ENCODE data around the gene HTR4. TPM values are rescaled to one million over a fixed set of nuclear protein-coding genes. Genes with fewer than 3 reads are reported as not detected.

The HTR4 gene
- total RNA-seq, 1 donor from 2014 or later = 0.43 TPM

GRCh38 chr5:148606296-148606695 is 48.0 kb downstream of the HTR4 start:
- H3K27me3 ChIP-seq = no peaks in the 10 kb centered on the region
- ATAC-seq (no peak), DNase-seq (no peak)
- no peaks in the 10 kb centered on the region for H3K9me3 ChIP-seq
- H3K36me3 ChIP-seq = no peaks in the 10 kb centered on the region
- TF ChIP-seq CTCF (IDR thresholded peaks at IDR 0.05) = no peak
- no peak overlapping the region for H3K4me3 ChIP-seq
- intact Hi-C loops (cut with DNase I) = no loop called here
- H3K4me1 ChIP-seq = no peaks in the 10 kb centered on the region
- H3K27ac ChIP-seq = no peak overlapping the region

- H3K27me3 ChIP-seq = no peaks in the 10 kb centered on the region
- TF ChIP-seq CTCF (IDR thresholded peaks at IDR 0.05) = no peak
- no peak overlapping the region for H3K27ac ChIP-seq
- DNase-seq = no peak
- no peaks in the 10 kb centered on the region for H3K36me3 ChIP-seq
- intact Hi-C loops (cut with DNase I) = no loop called here
- H3K4me1 ChIP-seq = no peaks in the 10 kb centered on the region
- H3K9me3 ChIP-seq = no peaks in the 10 kb centered on the region
- H3K4me3 ChIP-seq = no peak overlapping the region
- no peak for ATAC-seq
Observed at GRCh38 chr5:148599187-148599586, 55.1 kb downstream of the HTR4 start.

- no peaks in the 10 kb centered on the region for H3K4me1 ChIP-seq
- intact Hi-C loops (cut with DNase I) = no loop called here
Observed at GRCh38 chr5:148595697-148596096, 58.6 kb downstream of the HTR4 start.

GRCh38 chr5:148586796-148587195 is 67.5 kb downstream of the HTR4 start:
- no peaks in the 10 kb centered on the region for H3K9me3 ChIP-seq
- no peaks in the 10 kb centered on the region for H3K27me3 ChIP-seq
- H3K27ac ChIP-seq = no peak overlapping the region
- no peak overlapping the region for H3K4me3 ChIP-seq
- no peak for TF ChIP-seq CTCF (IDR thresholded peaks at IDR 0.05)
- no peaks in the 10 kb centered on the region for H3K36me3 ChIP-seq
- H3K4me1 ChIP-seq = no peaks in the 10 kb centered on the region
- intact Hi-C loops (cut with DNase I) = no loop called here
- DNase-seq (no peak), ATAC-seq (no peak)

More at GRCh38 chr5:148595697-148596096, 58.6 kb downstream of the HTR4 start:
- DNase-seq = no peak
- H3K27me3 ChIP-seq = no peaks in the 10 kb centered on the region
- no peak for TF ChIP-seq CTCF (IDR thresholded peaks at IDR 0.05)
- no peaks in the 10 kb centered on the region for H3K36me3 ChIP-seq
- H3K27ac ChIP-seq = no peak overlapping the region
- H3K4me3 ChIP-seq = no peak overlapping the region
- no peak for ATAC-seq
- no peaks in the 10 kb centered on the region for H3K9me3 ChIP-seq

GRCh38 chr5:148585988-148586387 is 68.3 kb downstream of the HTR4 start:
- no peaks in the 10 kb centered on the region for H3K27me3 ChIP-seq

More at GRCh38 chr5:148585988-148586387, 68.3 kb downstream of the HTR4 start:
- Histone ChIP-seq H3K4me1 (no peaks in the 10 kb centered on the region), H3K27ac (no peak overlapping the region), H3K36me3 (no peaks in the 10 kb centered on the region), H3K4me3 (no peak overlapping the region), H3K9me3 (no peaks in the 10 kb centered on the region)
- ATAC-seq = no peak
- intact Hi-C loops (cut with DNase I) = no loop called here
- no peak for DNase-seq
- no peak for TF ChIP-seq CTCF (IDR thresholded peaks at IDR 0.05)

Data from upper lobe of right lung (tissue), 1 donor.